Upper lobe of left lung (tissue), 6 donors: Measurements from ENCODE around the gene YWHAB. TPM values are rescaled to one million over a fixed set of nuclear protein-coding genes. Genes with fewer than 3 reads are reported as not detected.

ENCODE experiments used
- ATAC-seq, 2 donors: fragments of 200-7000 bp; cut with Tn5 transposase; one replicate each; pipeline ENCODE4 v1.9.1; 2022; ENCODE audit warnings: mild to moderate bottlenecking in 2 of 2, moderate library complexity in 2 of 2; ENCODE audit not compliant: low FRiP score in 2 of 2
- DNase-seq, 2 donors: peaks; one replicate each; pipeline ENCODE4 v3.0.0-alpha.2; 2019 to 2020
- H3K27ac ChIP-seq, 4 donors: fragments of 200-600 bp; sonication (generic); one replicate each; pipeline ENCODE4 v1.5.1; 2016 to 2019
- H3K27me3 ChIP-seq, 4 donors: fragments of 200-600 bp; sonication (generic); one replicate each; pipeline ENCODE4 v1.5.1; 2017 to 2019
- H3K36me3 ChIP-seq, 4 donors: fragments of 200-600 bp; sonication (generic); one replicate each; pipeline ENCODE4 v1.5.1; 2016 to 2019
- H3K4me1 ChIP-seq, 4 donors: fragments of 200-600 bp; sonication (generic); one replicate each; pipeline ENCODE4 v1.5.1; 2018 to 2019
- H3K4me3 ChIP-seq, 4 donors: fragments of 200-600 bp; sonication (generic); one replicate each; pipeline ENCODE4 v1.5.1; 2017 to 2019; ENCODE audit warnings: mild to moderate bottlenecking in 2 of 4, moderate library complexity in 1 of 4
- H3K9me3 ChIP-seq, 4 donors: fragments of 200-600 bp; sonication (generic); one replicate each; pipeline ENCODE4 v1.5.1; 2018 to 2019
- CTCF ChIP-seq, 6 experiments: fragments of 450-650 bp in 4 of 6; fragments of 200-600 bp in 2 of 6; sonication (generic) in 2 of 6; IDR thresholded peaks; one replicate each; pipeline ENCODE4 v1.5.1; 2016 to 2019; ENCODE audit warnings: antibody characterized with exemption in 6 of 6
- EP300 ChIP-seq, 4 donors: sonication (generic); formaldehyde crosslinking; IDR thresholded peaks; one replicate each; pipeline ENCODE4 v1.5.1; 2017; ENCODE audit warnings: antibody characterized with exemption in 4 of 4, control low read depth in 2 of 4
- POLR2A ChIP-seq, 4 donors: fragments of 450-650 bp; IDR thresholded peaks; one replicate each; pipeline ENCODE4 v1.5.1; 2016 to 2017; ENCODE audit warnings: antibody characterized with exemption in 4 of 4, mild to moderate bottlenecking in 2 of 4
- POLR2AphosphoS5 ChIP-seq, 2 donors: sonication (generic); formaldehyde crosslinking; IDR thresholded peaks; one replicate each; pipeline ENCODE4 v1.5.1; 2017; ENCODE audit warnings: antibody characterized with exemption in 2 of 2
- WGBS, 2 donors: methylation state at CpG; one replicate each; pipeline ENCODE4 v1.1.5; 2017 to 2018; 5-methylcytosine and 5-hydroxymethylcytosine counted together
- total RNA-seq, 6 donors: library from RNA; depleted of rRNA in 4 of 6; stranded (reverse); fragments of >200 nt in 4 of 6; gene quantifications; one replicate each; pipeline versions ENCODE4 v1.1.0 to v1.2.1, GENCODE V29; 2016 to 2021
- donor health status: DM: no; HTN: no; CAD: no; lungs with moderate emphysema.
- donor health status: DM: no; HTN: yes; CAD: no; lungs with severe emphysema.

The YWHAB gene
- total RNA-seq, 6 donors from 2014 or later: 61.0 to 201 (median 123) TPM

GRCh38 chr20:44904377-44904776, 18.9 kb downstream of the YWHAB start:
- ATAC-seq (no peak), DNase-seq (no peak)
- H3K4me3 ChIP-seq: no peak overlapping the region
- no peaks in the 10 kb centered on the region for H3K27me3 ChIP-seq
- no peaks in the 10 kb centered on the region for H3K9me3 ChIP-seq
- no peak for TF ChIP-seq EP300 (IDR thresholded peaks at IDR 0.05)
- no peak for TF ChIP-seq POLR2A (IDR thresholded peaks at IDR 0.05)
- no peak for TF ChIP-seq POLR2AphosphoS5 (IDR thresholded peaks at IDR 0.05)
- TF ChIP-seq CTCF (IDR thresholded peaks at IDR 0.05): no peak
- WGBS, 2 donors: 69 to 70% methylated on average over 5 of the region's 5 CpGs
- peaks cover 19 to 81% (median 56%) of the 10 kb centered on the region in 4 donors for H3K36me3 ChIP-seq
- H3K27ac ChIP-seq: no peak overlapping the region
- H3K4me1 ChIP-seq: peaks cover 5 to 20% (median 17%) of the 10 kb centered on the region in 4 donors

- TF ChIP-seq POLR2AphosphoS5 (IDR thresholded peaks at IDR 0.05): no peak
- TF ChIP-seq POLR2A (IDR thresholded peaks at IDR 0.05): no peak
- TF ChIP-seq CTCF (IDR thresholded peaks at IDR 0.05): no peak
- TF ChIP-seq EP300 (IDR thresholded peaks at IDR 0.05): no peak
- no peak for ATAC-seq
- peak overlapping the region in 3 of 4 donors; percentile 68 to 81 (median 76) for H3K4me3 ChIP-seq
These were observed 23.7 kb downstream of the YWHAB start for GRCh38 chr20:44908987-44909871.

GRCh38 chr20:44909872-44910689, 24.6 kb downstream of the YWHAB start, which contains the start of gene PABPC1L:
PABPC1L (plus strand) TSS chr20:44910060; CDS start chr20:44910144, 84 bp downstream.
- Histone ChIP-seq H3K36me3 (peaks cover 0 to 38% (median 27%) of the 10 kb centered on the region in 4 donors), H3K27ac (peak within 1 kb of the TSS in 2 of 4 donors; percentile 36 to 41), H3K4me1 (peaks cover 11 to 28% (median 19%) of the 10 kb centered on the region in 4 donors), H3K27me3 (no peaks in the 10 kb centered on the region), H3K9me3 (no peaks in the 10 kb centered on the region), H3K4me3 (peak within 1 kb of the TSS; percentile 7 to 81 (median 72))
- peak; percentile 92 to 94 for DNase-seq
- WGBS, 2 donors: 3 to 8% methylated on average over 21 to 48 of the region's 61 CpGs
- no peak for TF ChIP-seq CTCF (IDR thresholded peaks at IDR 0.05)
- TF ChIP-seq EP300 (IDR thresholded peaks at IDR 0.05): no peak
- TF ChIP-seq POLR2AphosphoS5 (IDR thresholded peaks at IDR 0.05): peak in 1 of 2 donors; percentile 26
- TF ChIP-seq POLR2A (IDR thresholded peaks at IDR 0.05): peak in 1 of 4 donors; percentile 39
- ATAC-seq: peak; percentile 91 to 94

More at GRCh38 chr20:44908987-44909871, 23.7 kb downstream of the YWHAB start:
- no peaks in the 10 kb centered on the region for H3K9me3 ChIP-seq
- H3K36me3 ChIP-seq: peaks cover 8 to 47% (median 35%) of the 10 kb centered on the region in 4 donors
- 33 to 36% methylated on average over 14 of the region's 14 CpGs for WGBS, 2 donors
- no peak for DNase-seq
- peak overlapping the region in 1 of 4 donors; percentile 41 for H3K27ac ChIP-seq
- H3K27me3 ChIP-seq: no peaks in the 10 kb centered on the region
- H3K4me1 ChIP-seq: peaks cover 11 to 28% (median 19%) of the 10 kb centered on the region in 4 donors

- 74 to 76% methylated on average over 17 of the region's 17 CpGs for WGBS, 2 donors
- TF ChIP-seq POLR2A (IDR thresholded peaks at IDR 0.05) (no peak), EP300 (IDR thresholded peaks at IDR 0.05) (no peak), CTCF (IDR thresholded peaks at IDR 0.05) (no peak), POLR2AphosphoS5 (IDR thresholded peaks at IDR 0.05) (no peak)
- peak in 1 of 2 donors; percentile 49 for DNase-seq
- H3K9me3 ChIP-seq: no peaks in the 10 kb centered on the region
- ATAC-seq: peak in 1 of 2 donors; percentile 7
- H3K27me3 ChIP-seq: no peaks in the 10 kb centered on the region
- H3K4me1 ChIP-seq: peaks cover 11 to 28% (median 19%) of the 10 kb centered on the region in 4 donors
- H3K27ac ChIP-seq: peak overlapping the region in 1 of 4 donors; percentile 36
- peak overlapping the region in 3 of 4 donors; percentile 68 to 81 (median 76) for H3K4me3 ChIP-seq
- H3K36me3 ChIP-seq: peaks cover 0 to 31% (median 21%) of the 10 kb centered on the region in 4 donors
These were observed 25.3 kb downstream of the YWHAB start for GRCh38 chr20:44910690-44911262.
